SK-N-SH treated with all-trans-retinoic acid at 6 μM for 48 hours (cell line): ENCODE results near the gene MGAT3.

Experiments
- ATAC-seq: fragments of 200-7000 bp; cut with Tn5 transposase; 3 replicates; pipeline ENCODE4 v1.9.1; 2020; ENCODE audit warnings: mild to moderate bottlenecking, moderate library complexity
- BACH2 ChIP-seq: fragments of 250-450 bp; sonication (Bioruptor Pico); IDR thresholded peaks from 2 replicates; pipeline ENCODE4 v1.9.0; 2021; ENCODE audit warnings: mild to moderate bottlenecking, borderline replicate concordance
- CSDC2 ChIP-seq: fragments of 250-450 bp; sonication (Bioruptor Pico); IDR thresholded peaks from 2 replicates; pipeline ENCODE4 v1.5.0; 2020; ENCODE audit warnings: mild to moderate bottlenecking, moderate library complexity
- ESRRG ChIP-seq: fragments of 250-450 bp; sonication (Bioruptor Pico); IDR thresholded peaks from 2 replicates; pipeline ENCODE4 v1.6.1; 2021; ENCODE audit warnings: mild to moderate bottlenecking
- ISL1 ChIP-seq: fragments of 250-450 bp; sonication (Bioruptor Pico); IDR thresholded peaks from 2 replicates; pipeline ENCODE4 v2.1.2; 2022; ENCODE audit warnings: mild to moderate bottlenecking, moderate library complexity
- OSR1 ChIP-seq: fragments of 250-450 bp; sonication (Bioruptor Pico); IDR thresholded peaks from 2 replicates; pipeline ENCODE4 v1.8.0; 2022; ENCODE audit warnings: moderate library complexity, mild to moderate bottlenecking, inconsistent platforms
- PATZ1 ChIP-seq: fragments of 250-450 bp; sonication (Bioruptor Pico); IDR thresholded peaks from 2 replicates; pipeline ENCODE4 v1.8.0; 2020; ENCODE audit warnings: mild to moderate bottlenecking, moderate library complexity, borderline replicate concordance
- POU6F1 ChIP-seq: fragments of 250-450 bp; sonication (Bioruptor Pico); IDR thresholded peaks from 2 replicates; pipeline ENCODE4 v1.8.0; 2021; ENCODE audit warnings: low read depth, mild to moderate bottlenecking, moderate library complexity, borderline replicate concordance
- PPARA ChIP-seq: fragments of 250-450 bp; sonication (Bioruptor Pico); IDR thresholded peaks from 2 replicates; pipeline ENCODE4 v1.5.0; 2020; ENCODE audit warnings: mild to moderate bottlenecking, borderline replicate concordance
- RARB ChIP-seq: fragments of 250-450 bp; sonication (Bioruptor Pico); IDR thresholded peaks from 2 replicates; pipeline ENCODE4 v1.8.0; 2021; ENCODE audit warnings: mild to moderate bottlenecking, moderate library complexity
- SNAI2 ChIP-seq: fragments of 250-450 bp; sonication (Bioruptor Pico); IDR thresholded peaks from 2 replicates; pipeline ENCODE4 v1.5.0; 2020; ENCODE audit warnings: mild to moderate bottlenecking, moderate library complexity
- TCF4 ChIP-seq: fragments of 250-450 bp; sonication (Bioruptor Pico); IDR thresholded peaks from 2 replicates; pipeline ENCODE4 v1.8.0; 2021; ENCODE audit warnings: mild to moderate bottlenecking, moderate library complexity, borderline replicate concordance
- TOX ChIP-seq: fragments of 250-450 bp; sonication (Bioruptor Pico); IDR thresholded peaks from 2 replicates; pipeline ENCODE4 v1.8.0; 2021; ENCODE audit warnings: mild to moderate bottlenecking, moderate library complexity, borderline replicate concordance
- ZC3H10 ChIP-seq: fragments of 250-450 bp; sonication (Bioruptor Pico); IDR thresholded peaks from 2 replicates; pipeline ENCODE4 v1.5.1; 2021; ENCODE audit warnings: mild to moderate bottlenecking, moderate library complexity
- ZFP3 ChIP-seq: fragments of 250-450 bp; sonication (Bioruptor Pico); IDR thresholded peaks from 2 replicates; pipeline ENCODE4 v1.5.0; 2020; ENCODE audit warnings: mild to moderate bottlenecking, moderate library complexity
- ZFP30 ChIP-seq: fragments of 450-650 bp; formaldehyde crosslinking; IDR thresholded peaks from 2 replicates; pipeline ENCODE4 v1.5.0; 2022; ENCODE audit warnings: mild to moderate bottlenecking, moderate library complexity
- ZNF70 ChIP-seq: fragments of 450-650 bp; formaldehyde crosslinking; IDR thresholded peaks from 2 replicates; pipeline ENCODE4 v1.5.0; 2020; ENCODE audit warnings: mild to moderate bottlenecking, moderate library complexity
- ZNF8 ChIP-seq: fragments of 450-650 bp; formaldehyde crosslinking; IDR thresholded peaks from 2 replicates; pipeline ENCODE4 v1.5.0; 2020; ENCODE audit warnings: mild to moderate bottlenecking, moderate library complexity
- TF ChIP-seq, protein P1 (sequence below): fragments of 250-450 bp; sonication (Bioruptor Pico); IDR thresholded peaks from 2 replicates; pipeline ENCODE4 v1.5.1; 2020; ENCODE audit warnings: low read depth, mild to moderate bottlenecking, moderate library complexity
- TF ChIP-seq, protein P2 (sequence below): fragments of 250-450 bp; sonication (Bioruptor Pico); IDR thresholded peaks from 2 replicates; pipeline ENCODE4 v1.5.0; 2020; ENCODE audit warnings: mild to moderate bottlenecking, moderate library complexity

Gene MGAT3

DNA sequence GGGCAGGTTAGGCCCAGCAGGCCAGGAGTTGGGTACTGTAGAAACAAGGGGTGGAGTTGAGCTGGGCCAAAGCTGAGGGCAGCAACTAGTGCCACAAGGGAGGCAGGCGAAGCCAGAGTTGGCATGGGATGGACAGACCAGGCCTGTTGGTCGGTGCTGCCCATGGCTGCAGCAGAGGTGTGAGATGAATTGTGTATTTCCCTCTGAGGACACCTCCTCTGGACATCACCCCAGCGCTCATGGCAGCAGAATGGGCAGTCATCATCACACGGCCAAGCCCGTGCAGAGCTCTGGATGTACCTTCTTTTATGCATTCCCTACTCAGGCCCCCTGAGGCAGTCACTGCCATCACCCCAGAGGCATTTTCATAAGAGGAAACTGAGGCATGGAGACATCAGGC is 36.9 kb upstream of the MGAT3 start:
- ATAC-seq = no peak
- TF ChIP-seq ESRRG (CRISPR knock-in tag) = no peak
- no peak for TF ChIP-seq SNAI2
- TF ChIP-seq CSDC2 (CRISPR knock-in tag) = no peak
- TF ChIP-seq, protein P1, sequence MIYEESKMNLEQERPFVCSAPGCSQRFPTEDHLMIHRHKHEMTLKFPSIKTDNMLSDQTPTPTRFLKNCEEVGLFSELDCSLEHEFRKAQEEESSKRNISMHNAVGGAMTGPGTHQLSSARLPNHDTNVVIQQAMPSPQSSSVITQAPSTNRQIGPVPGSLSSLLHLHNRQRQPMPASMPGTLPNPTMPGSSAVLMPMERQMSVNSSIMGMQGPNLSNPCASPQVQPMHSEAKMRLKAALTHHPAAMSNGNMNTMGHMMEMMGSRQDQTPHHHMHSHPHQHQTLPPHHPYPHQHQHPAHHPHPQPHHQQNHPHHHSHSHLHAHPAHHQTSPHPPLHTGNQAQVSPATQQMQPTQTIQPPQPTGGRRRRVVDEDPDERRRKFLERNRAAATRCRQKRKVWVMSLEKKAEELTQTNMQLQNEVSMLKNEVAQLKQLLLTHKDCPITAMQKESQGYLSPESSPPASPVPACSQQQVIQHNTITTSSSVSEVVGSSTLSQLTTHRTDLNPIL (CRISPR knock-in tag) = no peak
- TF ChIP-seq TOX = no peak
- no peak for TF ChIP-seq ZC3H10 (CRISPR knock-in tag)
- TF ChIP-seq POU6F1 (CRISPR knock-in tag) = no peak
- TF ChIP-seq ZNF70 (CRISPR knock-in tag) = no peak
- no peak for TF ChIP-seq RARB
- TF ChIP-seq PATZ1 (CRISPR knock-in tag) = no peak
- TF ChIP-seq, all 23 proteins: peak for 0

DNA sequence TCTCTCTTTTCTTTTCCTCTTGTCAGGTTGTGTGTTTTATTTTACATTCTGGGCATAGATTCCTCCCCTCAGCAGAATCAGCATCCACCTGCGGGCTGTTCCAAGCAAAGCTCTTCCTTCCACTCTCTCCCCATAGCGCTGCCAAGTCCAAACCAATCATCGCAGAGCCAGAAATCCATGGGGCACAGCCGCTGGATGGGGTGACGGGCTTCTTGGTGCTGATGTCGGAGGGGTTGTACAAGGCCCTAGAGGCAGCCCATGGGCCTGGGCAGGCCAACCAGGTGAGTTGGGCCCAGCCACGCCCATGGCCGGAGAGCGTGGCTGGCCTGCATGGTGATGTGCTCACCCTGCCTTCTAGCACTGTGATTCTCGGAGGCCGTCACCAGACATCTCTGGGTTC is 35.1 kb upstream of the MGAT3 start:
- TF ChIP-seq PPARA (CRISPR knock-in tag) (no peak), SNAI2 (no peak), TCF4 (CRISPR knock-in tag) (no peak), TOX (no peak), ZFP3 (no peak), RARB (no peak), ZFP30 (CRISPR knock-in tag) (no peak), POU6F1 (CRISPR knock-in tag) (no peak), OSR1 (no peak), PATZ1 (CRISPR knock-in tag) (no peak), ZNF8 (CRISPR knock-in tag) (no peak), ZNF70 (CRISPR knock-in tag) (no peak), BACH2 (CRISPR knock-in tag) (no peak), ISL1 (CRISPR knock-in tag) (no peak), ESRRG (CRISPR knock-in tag) (no peak)
- TF ChIP-seq, protein P2, sequence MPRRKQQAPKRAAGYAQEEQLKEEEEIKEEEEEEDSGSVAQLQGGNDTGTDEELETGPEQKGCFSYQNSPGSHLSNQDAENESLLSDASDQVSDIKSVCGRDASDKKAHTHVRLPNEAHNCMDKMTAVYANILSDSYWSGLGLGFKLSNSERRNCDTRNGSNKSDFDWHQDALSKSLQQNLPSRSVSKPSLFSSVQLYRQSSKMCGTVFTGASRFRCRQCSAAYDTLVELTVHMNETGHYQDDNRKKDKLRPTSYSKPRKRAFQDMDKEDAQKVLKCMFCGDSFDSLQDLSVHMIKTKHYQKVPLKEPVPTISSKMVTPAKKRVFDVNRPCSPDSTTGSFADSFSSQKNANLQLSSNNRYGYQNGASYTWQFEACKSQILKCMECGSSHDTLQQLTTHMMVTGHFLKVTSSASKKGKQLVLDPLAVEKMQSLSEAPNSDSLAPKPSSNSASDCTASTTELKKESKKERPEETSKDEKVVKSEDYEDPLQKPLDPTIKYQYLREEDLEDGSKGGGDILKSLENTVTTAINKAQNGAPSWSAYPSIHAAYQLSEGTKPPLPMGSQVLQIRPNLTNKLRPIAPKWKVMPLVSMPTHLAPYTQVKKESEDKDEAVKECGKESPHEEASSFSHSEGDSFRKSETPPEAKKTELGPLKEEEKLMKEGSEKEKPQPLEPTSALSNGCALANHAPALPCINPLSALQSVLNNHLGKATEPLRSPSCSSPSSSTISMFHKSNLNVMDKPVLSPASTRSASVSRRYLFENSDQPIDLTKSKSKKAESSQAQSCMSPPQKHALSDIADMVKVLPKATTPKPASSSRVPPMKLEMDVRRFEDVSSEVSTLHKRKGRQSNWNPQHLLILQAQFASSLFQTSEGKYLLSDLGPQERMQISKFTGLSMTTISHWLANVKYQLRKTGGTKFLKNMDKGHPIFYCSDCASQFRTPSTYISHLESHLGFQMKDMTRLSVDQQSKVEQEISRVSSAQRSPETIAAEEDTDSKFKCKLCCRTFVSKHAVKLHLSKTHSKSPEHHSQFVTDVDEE = no peak
- TF ChIP-seq, protein P1 (CRISPR knock-in tag) = no peak
- no peak for ATAC-seq
